ENCODE results near the gene CIROP.

CIROP gene

DNA sequence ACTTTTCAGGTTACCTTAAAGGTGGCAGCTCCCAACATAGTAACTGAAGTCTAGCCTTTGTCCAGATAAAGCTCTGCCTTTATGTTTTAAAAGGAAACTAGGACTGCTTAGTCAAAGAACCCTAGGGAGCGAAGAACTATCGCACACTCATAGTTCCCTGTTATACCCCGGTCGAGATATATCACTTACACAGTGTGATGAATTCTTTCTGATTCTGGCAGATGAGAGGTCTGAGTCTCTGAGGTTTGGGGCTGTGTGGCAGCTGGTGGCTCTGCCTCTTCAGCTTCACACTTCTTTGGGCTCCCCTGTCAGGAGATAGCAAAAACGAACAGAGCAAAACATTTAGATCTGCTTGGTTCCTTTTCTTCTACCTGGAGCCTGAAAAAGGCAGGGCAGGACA lies 26.8 kb downstream of the CIROP start:
- Histone ChIP-seq H2BK15ac (ENCODE audit: low read depth, poor library complexity, severe bottlenecking) (no peak overlapping the region), H2BK12ac (ENCODE audit: low read length in 2 of 2) (peak overlapping the region in 1 of 2 experiments; percentile 21), H3K9me3 (ENCODE audit: control insufficient read depth, low read length) (no peaks in the 10 kb centered on the region), H3K4me2 (ENCODE audit: low read length, poor library complexity, severe bottlenecking) (no peak overlapping the region), H3K23ac (ENCODE audit: low read length in 2 of 2) (no peak overlapping the region), H2AK5ac (ENCODE audit: low read length, severe bottlenecking) (peak overlapping the region; percentile 3), H2BK5ac (ENCODE audit: low read depth, low read length, poor library complexity, severe bottlenecking) (no peak overlapping the region), H3K4me1 (ENCODE audit: control insufficient read depth, insufficient read depth, low read depth, low read length) (peaks cover 9% of the 10 kb centered on the region), H3K27me3 (ENCODE audit: control insufficient read depth in 1 of 2, insufficient read depth in 1 of 2, low read length in 2 of 2) (no peaks in the 10 kb centered on the region), H3K36me3 (ENCODE audit: control insufficient read depth in 1 of 2, insufficient read depth in 2 of 2, low read depth in 1 of 2, low read length in 2 of 2) (peaks cover 32 to 94% of the 10 kb centered on the region in 2 experiments), H2AFZ (ENCODE audit: low read depth, low read length) (no peak overlapping the region), H3K27ac (ENCODE audit: low read length, poor library complexity, severe bottlenecking) (peak overlapping the region; percentile 83), H2BK120ac (ENCODE audit: low read depth, low read length) (no peak overlapping the region), H3K4ac (ENCODE audit: low read depth in 1 of 2, low read length in 2 of 2) (peak overlapping the region in 1 of 2 experiments; percentile 76), H4K91ac (ENCODE audit: low read length) (no peak overlapping the region), H3K14ac (ENCODE audit: low read length in 2 of 2) (peak overlapping the region in 1 of 2 experiments; percentile 11), H3K18ac (ENCODE audit: low read depth in 1 of 2, low read length in 2 of 2) (peak overlapping the region; percentile 10 to 40), H3K9ac (ENCODE audit: low read length) (peak overlapping the region; percentile 87), H4K8ac (ENCODE audit: low read length) (no peak overlapping the region), H3K4me3 (ENCODE audit: insufficient read depth in 1 of 2, low read depth in 1 of 2, low read length in 2 of 2) (peak overlapping the region in 1 of 2 experiments; percentile 48), H3K79me1 (replicated peaks; ENCODE audit: low read length, poor library complexity, severe bottlenecking) (peaks cover 14% of the 10 kb centered on the region)
- 80% methylated on average over 3 of the region's 5 CpGs for WGBS
- no peak for DNase-seq

DNA sequence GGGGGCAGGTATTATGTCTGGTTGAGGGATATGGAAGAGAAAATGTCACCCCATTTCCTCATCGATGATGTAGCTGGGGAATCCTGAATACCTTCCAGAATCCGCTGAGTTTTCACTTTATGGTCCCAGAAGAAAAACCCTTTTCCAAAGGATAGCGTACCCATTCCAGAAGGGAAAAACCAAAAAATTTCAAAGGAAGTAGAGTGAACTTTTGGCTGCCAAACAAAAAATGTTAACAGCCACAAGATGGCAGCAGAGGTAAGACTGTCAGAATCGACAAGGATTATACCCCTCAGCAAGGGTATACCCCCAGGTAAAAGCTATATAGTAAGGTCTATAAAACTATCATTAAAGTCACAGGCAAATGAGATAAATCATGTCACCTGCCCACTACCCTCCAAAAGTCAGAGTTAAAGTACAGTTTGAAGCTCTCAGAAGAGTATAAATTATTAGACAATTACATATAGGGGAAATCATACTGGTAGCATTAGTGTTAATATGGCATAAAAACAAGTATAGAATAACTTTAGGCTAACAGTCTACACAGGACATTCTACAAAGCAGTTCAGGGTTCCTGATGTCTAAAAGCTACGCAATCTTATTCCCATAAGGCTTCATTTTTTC lies 27.9 kb downstream of the CIROP start:
- peaks cover 26 to 94% of the 10 kb centered on the region in 2 experiments for H3K36me3 ChIP-seq (ENCODE audit: control insufficient read depth in 1 of 2, insufficient read depth in 2 of 2, low read depth in 1 of 2, low read length in 2 of 2)
- H3K9me3 ChIP-seq (ENCODE audit: control insufficient read depth, low read length) = no peaks in the 10 kb centered on the region
- no peak overlapping the region for H3K23ac ChIP-seq (ENCODE audit: low read length in 2 of 2)
- H3K4me1 ChIP-seq (ENCODE audit: control insufficient read depth, insufficient read depth, low read depth, low read length) = peaks cover 10% of the 10 kb centered on the region
- WGBS = 94% methylated on average over 4 of the region's 5 CpGs
- H3K9ac ChIP-seq (ENCODE audit: low read length) = peak overlapping the region; percentile 87
- no peak overlapping the region for H2BK12ac ChIP-seq (ENCODE audit: low read length in 2 of 2)
- no peak overlapping the region for H3K4me3 ChIP-seq (ENCODE audit: insufficient read depth in 1 of 2, low read depth in 1 of 2, low read length in 2 of 2)
- DNase-seq = peak; percentile 58
- no peak overlapping the region for H4K91ac ChIP-seq (ENCODE audit: low read length)
- peaks cover 12% of the 10 kb centered on the region for H3K79me1 ChIP-seq (replicated peaks; ENCODE audit: low read length, poor library complexity, severe bottlenecking)
- H4K8ac ChIP-seq (ENCODE audit: low read length) = no peak overlapping the region
- no peaks in the 10 kb centered on the region for H3K27me3 ChIP-seq (ENCODE audit: control insufficient read depth in 1 of 2, insufficient read depth in 1 of 2, low read length in 2 of 2)
- H2AFZ ChIP-seq (ENCODE audit: low read depth, low read length) = no peak overlapping the region
- no peak overlapping the region for H3K14ac ChIP-seq (ENCODE audit: low read length in 2 of 2)
- H3K4ac ChIP-seq (ENCODE audit: low read depth in 1 of 2, low read length in 2 of 2) = no peak overlapping the region
- no peak overlapping the region for H3K4me2 ChIP-seq (ENCODE audit: low read length, poor library complexity, severe bottlenecking)
- H2AK5ac ChIP-seq (ENCODE audit: low read length, severe bottlenecking) = no peak overlapping the region
- H2BK120ac ChIP-seq (ENCODE audit: low read depth, low read length) = peak overlapping the region; percentile 64
- no peak overlapping the region for H3K18ac ChIP-seq (ENCODE audit: low read depth in 1 of 2, low read length in 2 of 2)
- no peak overlapping the region for H2BK15ac ChIP-seq (ENCODE audit: low read depth, poor library complexity, severe bottlenecking)
- no peak overlapping the region for H2BK5ac ChIP-seq (ENCODE audit: low read depth, low read length, poor library complexity, severe bottlenecking)
- no peak overlapping the region for H3K27ac ChIP-seq (ENCODE audit: low read length, poor library complexity, severe bottlenecking)

- no peak overlapping the region for H3K27ac ChIP-seq (ENCODE audit: low read length, poor library complexity, severe bottlenecking)
- no peak overlapping the region for H2BK5ac ChIP-seq (ENCODE audit: low read depth, low read length, poor library complexity, severe bottlenecking)
- no peak overlapping the region for H4K8ac ChIP-seq (ENCODE audit: low read length)
- H3K36me3 ChIP-seq (ENCODE audit: control insufficient read depth in 1 of 2, insufficient read depth in 2 of 2, low read depth in 1 of 2, low read length in 2 of 2) = peaks cover 21 to 78% of the 10 kb centered on the region in 2 experiments
- H3K4me1 ChIP-seq (ENCODE audit: control insufficient read depth, insufficient read depth, low read depth, low read length) = peaks cover 11% of the 10 kb centered on the region
- no peak overlapping the region for H2BK15ac ChIP-seq (ENCODE audit: low read depth, poor library complexity, severe bottlenecking)
- no peak overlapping the region for H3K4me2 ChIP-seq (ENCODE audit: low read length, poor library complexity, severe bottlenecking)
- no peak overlapping the region for H3K4me3 ChIP-seq (ENCODE audit: insufficient read depth in 1 of 2, low read depth in 1 of 2, low read length in 2 of 2)
- no peak overlapping the region for H3K4ac ChIP-seq (ENCODE audit: low read depth in 1 of 2, low read length in 2 of 2)
- no peak overlapping the region for H2BK12ac ChIP-seq (ENCODE audit: low read length in 2 of 2)
- no peaks in the 10 kb centered on the region for H3K27me3 ChIP-seq (ENCODE audit: control insufficient read depth in 1 of 2, insufficient read depth in 1 of 2, low read length in 2 of 2)
- no peak overlapping the region for H2AK5ac ChIP-seq (ENCODE audit: low read length, severe bottlenecking)
- no peak overlapping the region for H2AFZ ChIP-seq (ENCODE audit: low read depth, low read length)
- WGBS = 100% methylated on average over 1 of the region's 1 CpG
- H3K9ac ChIP-seq (ENCODE audit: low read length) = peak overlapping the region; percentile 50
- DNase-seq = no peak
- H3K9me3 ChIP-seq (ENCODE audit: control insufficient read depth, low read length) = no peaks in the 10 kb centered on the region
- peaks cover 12% of the 10 kb centered on the region for H3K79me1 ChIP-seq (replicated peaks; ENCODE audit: low read length, poor library complexity, severe bottlenecking)
- H3K23ac ChIP-seq (ENCODE audit: low read length in 2 of 2) = no peak overlapping the region
- H3K18ac ChIP-seq (ENCODE audit: low read depth in 1 of 2, low read length in 2 of 2) = no peak overlapping the region
- no peak overlapping the region for H3K14ac ChIP-seq (ENCODE audit: low read length in 2 of 2)
- H4K91ac ChIP-seq (ENCODE audit: low read length) = no peak overlapping the region
- H2BK120ac ChIP-seq (ENCODE audit: low read depth, low read length) = no peak overlapping the region
Observed at GRCh38 chr14:23074906-23075305, 29.9 kb downstream of the CIROP start.

GRCh38 chr14:23071921-23072539 lies 32.8 kb downstream of the CIROP start:
- Histone ChIP-seq H3K18ac (ENCODE audit: low read depth in 1 of 2, low read length in 2 of 2) (peak overlapping the region in 1 of 2 experiments; percentile 96), H3K4me2 (ENCODE audit: low read length, poor library complexity, severe bottlenecking) (no peak overlapping the region), H3K27me3 (ENCODE audit: control insufficient read depth in 1 of 2, insufficient read depth in 1 of 2, low read length in 2 of 2) (no peaks in the 10 kb centered on the region), H3K4me3 (ENCODE audit: insufficient read depth in 1 of 2, low read depth in 1 of 2, low read length in 2 of 2) (peak overlapping the region in 1 of 2 experiments; percentile 97), H2AK5ac (ENCODE audit: low read length, severe bottlenecking) (peak overlapping the region; percentile 79), H2BK15ac (ENCODE audit: low read depth, poor library complexity, severe bottlenecking) (peak overlapping the region; percentile 8), H2BK5ac (ENCODE audit: low read depth, low read length, poor library complexity, severe bottlenecking) (no peak overlapping the region), H3K23ac (ENCODE audit: low read length in 2 of 2) (no peak overlapping the region), H3K4ac (ENCODE audit: low read depth in 1 of 2, low read length in 2 of 2) (peak overlapping the region in 1 of 2 experiments; percentile 54), H2BK120ac (ENCODE audit: low read depth, low read length) (no peak overlapping the region), H3K79me1 (replicated peaks; ENCODE audit: low read length, poor library complexity, severe bottlenecking) (peaks cover 12% of the 10 kb centered on the region), H2AFZ (ENCODE audit: low read depth, low read length) (no peak overlapping the region), H2BK12ac (ENCODE audit: low read length in 2 of 2) (peak overlapping the region in 1 of 2 experiments; percentile 70), H3K9me3 (ENCODE audit: control insufficient read depth, low read length) (no peaks in the 10 kb centered on the region), H4K91ac (ENCODE audit: low read length) (no peak overlapping the region), H4K8ac (ENCODE audit: low read length) (no peak overlapping the region), H3K27ac (ENCODE audit: low read length, poor library complexity, severe bottlenecking) (peak overlapping the region; percentile 63), H3K36me3 (ENCODE audit: control insufficient read depth in 1 of 2, insufficient read depth in 2 of 2, low read depth in 1 of 2, low read length in 2 of 2) (peaks cover 35 to 79% of the 10 kb centered on the region in 2 experiments), H3K9ac (ENCODE audit: low read length) (peak overlapping the region; percentile 99), H3K14ac (ENCODE audit: low read length in 2 of 2) (no peak overlapping the region), H3K4me1 (ENCODE audit: control insufficient read depth, insufficient read depth, low read depth, low read length) (peaks cover 22% of the 10 kb centered on the region)
- DNase-seq = no peak
- WGBS = 75% methylated on average over 3 of the region's 5 CpGs
